Measurements from ENCODE around the gene TNFAIP1.

The TNFAIP1 gene

GRCh38 chr17:28324267-28324745 is 11.3 kb upstream of the TNFAIP1 start:
- DNase-seq = no peak

GRCh38 chr17:28324781-28325180 is 10.8 kb upstream of the TNFAIP1 start:
- no peak for DNase-seq

- DNase-seq = no peak
Measured at GRCh38 chr17:28325211-28325610, 10.3 kb upstream of the TNFAIP1 start.

GRCh38 chr17:28326114-28326513 is 9.4 kb upstream of the TNFAIP1 start:
- no peak for DNase-seq

- no peak for DNase-seq
Measured at GRCh38 chr17:28327031-28327607, 8.4 kb upstream of the TNFAIP1 start.

- no peak for DNase-seq
Measured at GRCh38 chr17:28327709-28328108, 7.9 kb upstream of the TNFAIP1 start.

- DNase-seq = no peak
Measured at GRCh38 chr17:28328325-28328724, 7.2 kb upstream of the TNFAIP1 start.

GRCh38 chr17:28330671-28331070 is 4.9 kb upstream of the TNFAIP1 start:
- no peak for DNase-seq

GRCh38 chr17:28331891-28332420 is 3.6 kb upstream of the TNFAIP1 start:
- no peak for DNase-seq

GRCh38 chr17:28333083-28333746 is 2.3 kb upstream of the TNFAIP1 start:
- no peak for DNase-seq

GRCh38 chr17:28334171-28334570 is 1.4 kb upstream of the TNFAIP1 start:
- no peak for DNase-seq

GRCh38 chr17:28334666-28335200 is 828 bp upstream of the TNFAIP1 start:
- DNase-seq = no peak

- DNase-seq = peak in 15 of 51 donors; percentile 10 to 52 (median 38)
Measured at GRCh38 chr17:28335959-28336871, 654 bp downstream of the TNFAIP1 start.

GRCh38 chr17:28338056-28338768 is 2.7 kb downstream of the TNFAIP1 start:
- DNase-seq = peak in 1 of 51 donors; percentile 7

- DNase-seq = peak in 1 of 51 donors; percentile 31
Measured at GRCh38 chr17:28338769-28339212, 3.2 kb downstream of the TNFAIP1 start.

- DNase-seq = no peak
Measured at GRCh38 chr17:28339431-28339830, 3.9 kb downstream of the TNFAIP1 start.

- DNase-seq = no peak
Measured at GRCh38 chr17:28340374-28340773, 4.8 kb downstream of the TNFAIP1 start.

GRCh38 chr17:28341516-28341915 is 6.0 kb downstream of the TNFAIP1 start:
- no peak for DNase-seq

GRCh38 chr17:28342313-28342712 is 6.8 kb downstream of the TNFAIP1 start:
- no peak for DNase-seq

- no peak for DNase-seq
Measured at GRCh38 chr17:28343491-28343932, 8.0 kb downstream of the TNFAIP1 start.

- no peak for DNase-seq
Measured at GRCh38 chr17:28344011-28344410, 8.4 kb downstream of the TNFAIP1 start.

All from hypothalamus (tissue), 51 donors.